H9 (cell line): Measurements from ENCODE around the gene RAB1B. TPM values are rescaled to one million over a fixed set of nuclear protein-coding genes. Genes with fewer than 3 reads are reported as not detected.

Source experiments
- DNase-seq: peaks from one replicate; pipeline ENCODE4 v3.0.0-alpha.2; 2017
- H2AFZ ChIP-seq: one replicate; pipeline ENCODE4 v1.6.1; 2013; ENCODE audit warnings: mild to moderate bottlenecking, low read length, control low read depth, moderate library complexity
- H2AK5ac ChIP-seq: 2 replicates; pipeline ENCODE4 v1.6.1; 2013; ENCODE audit warnings: low read length, control low read depth, mixed read lengths; ENCODE audit not compliant: insufficient read length
- H2BK120ac ChIP-seq: one replicate; pipeline ENCODE4 v1.6.1; 2013; ENCODE audit warnings: low read depth, mild to moderate bottlenecking, low read length, control low read depth, inconsistent platforms; ENCODE audit not compliant: poor library complexity, severe bottlenecking
- H2BK12ac ChIP-seq: 2 replicates; pipeline ENCODE4 v1.6.1; 2013; ENCODE audit warnings: low read length, control low read depth, mixed read lengths, low read depth; ENCODE audit not compliant: insufficient read length
- H2BK15ac ChIP-seq: 2 replicates; pipeline ENCODE4 v1.6.1; 2013; ENCODE audit warnings: low read depth, low read length, control low read depth
- H2BK20ac ChIP-seq: one replicate; pipeline ENCODE4 v1.6.1; 2013; ENCODE audit warnings: low read depth, mild to moderate bottlenecking, low read length, control low read depth, inconsistent platforms; ENCODE audit not compliant: poor library complexity, severe bottlenecking
- H2BK5ac ChIP-seq: 2 replicates; pipeline ENCODE4 v1.6.1; 2013; ENCODE audit warnings: low read length, control low read depth, mixed read lengths; ENCODE audit not compliant: insufficient read length
- H3K14ac ChIP-seq: 2 replicates; pipeline ENCODE4 v1.6.1; 2013; ENCODE audit warnings: low read length, control low read depth; ENCODE audit not compliant: insufficient read depth
- H3K18ac ChIP-seq: 2 replicates; pipeline ENCODE4 v1.6.1; 2013; ENCODE audit warnings: low read depth, mild to moderate bottlenecking, mixed read lengths, low read length, control low read depth; ENCODE audit not compliant: insufficient read length
- H3K23ac ChIP-seq: 2 replicates; pipeline ENCODE4 v1.6.1; 2013; ENCODE audit warnings: low read length, control low read depth, mixed read lengths, low read depth; ENCODE audit not compliant: insufficient read length
- H3K23me2 ChIP-seq: 2 replicates; pipeline ENCODE4 v1.6.1; 2013; ENCODE audit warnings: low read depth, mild to moderate bottlenecking, mixed read lengths, low read length, control low read depth; ENCODE audit not compliant: insufficient read length, poor library complexity, severe bottlenecking
- H3K27ac ChIP-seq: 2 replicates; pipeline ENCODE4 v1.5.1; 2013; ENCODE audit warnings: low read length, control low read depth, mixed read lengths, low read depth; ENCODE audit not compliant: insufficient read length
- H3K27me3 ChIP-seq: 2 replicates; pipeline ENCODE4 v1.6.1; 2013; ENCODE audit warnings: low read length, control low read depth, inconsistent platforms; ENCODE audit not compliant: insufficient read depth
- H3K4ac ChIP-seq: 2 replicates; pipeline ENCODE4 v1.6.1; 2013; ENCODE audit warnings: low read depth, mild to moderate bottlenecking, control low read depth, inconsistent platforms, low read length, moderate library complexity
- H3K4me1 ChIP-seq: 2 replicates; pipeline ENCODE4 v1.6.1; 2013; ENCODE audit warnings: low read length, control low read depth, inconsistent platforms; ENCODE audit not compliant: insufficient read depth
- H3K4me2 ChIP-seq: 2 replicates; pipeline ENCODE4 v1.6.1; 2013; ENCODE audit warnings: low read length, control low read depth, mixed read lengths; ENCODE audit not compliant: insufficient read length, insufficient read depth
- H3K56ac ChIP-seq: 2 replicates; pipeline ENCODE4 v1.6.1; 2013; ENCODE audit warnings: low read depth, mild to moderate bottlenecking, mixed read lengths, low read length, control low read depth; ENCODE audit not compliant: insufficient read length
- H3K79me1 ChIP-seq: 2 replicates; pipeline ENCODE4 v1.6.1; 2013; ENCODE audit warnings: low read depth, mild to moderate bottlenecking, moderate library complexity, low read length, control low read depth, inconsistent platforms; ENCODE audit not compliant: insufficient read depth, poor library complexity, severe bottlenecking
- H3K79me2 ChIP-seq: 2 replicates; pipeline ENCODE4 v1.6.1; 2013; ENCODE audit warnings: low read length, control low read depth, inconsistent platforms; ENCODE audit not compliant: insufficient read depth
- H3K9ac ChIP-seq: 2 replicates; pipeline ENCODE4 v1.6.1; 2013; ENCODE audit warnings: low read length, control low read depth, mixed read lengths; ENCODE audit not compliant: insufficient read length; ENCODE audit errors: extremely low read depth
- H3K9me3 ChIP-seq: one replicate; pipeline ENCODE4 v1.6.1; 2013; ENCODE audit warnings: low read depth, low read length, inconsistent platforms; ENCODE audit not compliant: control insufficient read depth
- H3T11ph ChIP-seq: one replicate; pipeline ENCODE4 v1.6.1; 2013; ENCODE audit warnings: mild to moderate bottlenecking, low read length, control low read depth, inconsistent platforms
- H4K20me1 ChIP-seq: one replicate; pipeline ENCODE4 v1.6.1; 2013; ENCODE audit not compliant: control insufficient read depth, insufficient read length, insufficient read depth
- H4K5ac ChIP-seq: 2 replicates; pipeline ENCODE4 v1.6.1; 2013; ENCODE audit warnings: low read depth, mild to moderate bottlenecking, mixed read lengths, low read length, control low read depth; ENCODE audit not compliant: insufficient read length
- H4K8ac ChIP-seq: replicated peaks from 2 replicates; pipeline ENCODE4 v1.6.1; 2013; ENCODE audit warnings: low read length, control low read depth, mixed read lengths, low read depth; ENCODE audit not compliant: insufficient read length
- H4K91ac ChIP-seq: 2 replicates; pipeline ENCODE4 v1.6.1; 2013; ENCODE audit warnings: low read depth, mild to moderate bottlenecking, moderate library complexity, mixed read lengths, low read length, control low read depth; ENCODE audit not compliant: insufficient read length
- H3K27ac Mint-ChIP-seq, 3 experiments: 2 replicates in 2 of 3; 3 replicates in 1 of 3; pipeline ENCODE4 v1.8.0; 2020 to 2021; ENCODE audit warnings: mixed read lengths in 3 of 3, mild to moderate bottlenecking in 1 of 3, moderate library complexity in 1 of 3
- H3K27me3 Mint-ChIP-seq: 2 replicates; pipeline ENCODE4 v1.8.0; 2021; ENCODE audit warnings: low read depth, mild to moderate bottlenecking, moderate library complexity, mixed read lengths
- H3K36me3 Mint-ChIP-seq, 3 experiments: 2 replicates in 2 of 3; 3 replicates in 1 of 3; pipeline ENCODE4 v1.8.0; 2020 to 2021; ENCODE audit warnings: low read depth in 3 of 3, mixed read lengths in 3 of 3; ENCODE audit not compliant: insufficient read depth in 1 of 3
- H3K4me1 Mint-ChIP-seq, 2 experiments: 2 replicates each; pipeline ENCODE4 v1.8.0; 2020; ENCODE audit warnings: mixed read lengths in 2 of 2
- H3K4me3 Mint-ChIP-seq, 2 experiments: 2 replicates in 1 of 2; 3 replicates in 1 of 2; pipeline ENCODE4 v1.8.0; 2020 to 2021; ENCODE audit warnings: mild to moderate bottlenecking in 2 of 2, mixed read lengths in 2 of 2, moderate library complexity in 1 of 2
- H3K9me3 Mint-ChIP-seq, 2 experiments: 2 replicates in 1 of 2; 3 replicates in 1 of 2; pipeline ENCODE4 v1.8.0; 2020; ENCODE audit warnings: mild to moderate bottlenecking in 2 of 2, mixed read lengths in 2 of 2, moderate library complexity in 1 of 2
- WGBS: extraction: QIAGEN DNeasy Blood & Tissue Kit; methylation state at CpG from one replicate; pipeline ENCODE4 v1.1.7; 2013; ENCODE audit warnings: missing lambda C conversion rate, low lambda C conversion rate, mixed read lengths; ENCODE audit not compliant: insufficient read length; ENCODE audit errors: extremely low coverage; 5-methylcytosine and 5-hydroxymethylcytosine counted together
- total RNA-seq: library from RNA; stranded (reverse); gene quantifications from 2 replicates; pipeline ENCODE4 v1.2.1, GENCODE V29; 2021
- TF ChIP-seq, protein P1 (sequence below): fragments of 200-600 bp; sonication (generic); conservative IDR thresholded peaks from 3 replicates; pipeline ENCODE4 v1.8.0; 2021; ENCODE audit warnings: antibody characterized with exemption, mild to moderate bottlenecking

The RAB1B gene
- total RNA-seq, 1 experiment from 2014 or later, result 118 TPM

DNA sequence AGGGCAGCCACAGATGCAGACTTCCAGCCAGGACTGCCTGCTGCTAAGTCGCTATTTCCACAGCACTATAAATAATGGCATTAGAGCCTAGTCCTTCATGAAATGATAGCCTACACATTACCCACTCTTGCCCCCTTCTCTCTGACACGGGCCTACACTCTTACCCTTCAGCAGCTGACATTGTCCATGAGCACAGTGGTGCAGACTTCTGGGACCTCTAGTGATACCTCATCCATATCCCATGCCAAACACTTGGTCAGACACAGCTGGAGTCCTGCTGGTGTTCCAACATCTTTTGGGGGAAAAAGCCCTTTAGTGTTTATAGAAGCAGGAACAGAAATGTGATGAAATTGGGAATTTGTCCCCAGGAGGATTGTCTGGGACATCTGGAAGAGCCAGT is 43.4 kb upstream of the RAB1B start:
- Histone ChIP-seq H2BK20ac (no peak overlapping the region), H3K9me3 (no peaks in the 10 kb centered on the region), H3K4me2 (no peak overlapping the region), H4K8ac (no peak overlapping the region), H3K79me1 (no peaks in the 10 kb centered on the region), H3K23me2 (no peaks in the 10 kb centered on the region), H3K9ac (no peak overlapping the region), H2BK120ac (no peak overlapping the region), H3K4me1 (no peaks in the 10 kb centered on the region), H3T11ph (no peak overlapping the region), H2BK12ac (no peak overlapping the region), H3K18ac (no peak overlapping the region), H4K20me1 (no peaks in the 10 kb centered on the region), H2AK5ac (no peak overlapping the region), H3K14ac (no peak overlapping the region), H3K4ac (no peak overlapping the region), H2BK5ac (no peak overlapping the region), H4K91ac (no peak overlapping the region), H2AFZ (no peak overlapping the region), H3K79me2 (no peaks in the 10 kb centered on the region), H3K23ac (no peak overlapping the region), H3K27ac (no peak overlapping the region), H3K56ac (no peak overlapping the region), H2BK15ac (no peak overlapping the region), H4K5ac (no peak overlapping the region), H3K27me3 (no peaks in the 10 kb centered on the region)
- Mint-ChIP-seq H3K4me1 (peaks cover 19 to 20% of the 10 kb centered on the region in 2 experiments), H3K9me3 (no peaks in the 10 kb centered on the region; a peak in 1 of 5 replicates), H3K27ac (no peak overlapping the region), H3K4me3 (no peak overlapping the region), H3K27me3 (no peaks in the 10 kb centered on the region), H3K36me3 (peaks cover 1 to 15% (median 10%) of the 10 kb centered on the region in 3 experiments; a peak in 4 of 7 replicates)
- DNase-seq, result no peak
- TF ChIP-seq, protein P1, sequence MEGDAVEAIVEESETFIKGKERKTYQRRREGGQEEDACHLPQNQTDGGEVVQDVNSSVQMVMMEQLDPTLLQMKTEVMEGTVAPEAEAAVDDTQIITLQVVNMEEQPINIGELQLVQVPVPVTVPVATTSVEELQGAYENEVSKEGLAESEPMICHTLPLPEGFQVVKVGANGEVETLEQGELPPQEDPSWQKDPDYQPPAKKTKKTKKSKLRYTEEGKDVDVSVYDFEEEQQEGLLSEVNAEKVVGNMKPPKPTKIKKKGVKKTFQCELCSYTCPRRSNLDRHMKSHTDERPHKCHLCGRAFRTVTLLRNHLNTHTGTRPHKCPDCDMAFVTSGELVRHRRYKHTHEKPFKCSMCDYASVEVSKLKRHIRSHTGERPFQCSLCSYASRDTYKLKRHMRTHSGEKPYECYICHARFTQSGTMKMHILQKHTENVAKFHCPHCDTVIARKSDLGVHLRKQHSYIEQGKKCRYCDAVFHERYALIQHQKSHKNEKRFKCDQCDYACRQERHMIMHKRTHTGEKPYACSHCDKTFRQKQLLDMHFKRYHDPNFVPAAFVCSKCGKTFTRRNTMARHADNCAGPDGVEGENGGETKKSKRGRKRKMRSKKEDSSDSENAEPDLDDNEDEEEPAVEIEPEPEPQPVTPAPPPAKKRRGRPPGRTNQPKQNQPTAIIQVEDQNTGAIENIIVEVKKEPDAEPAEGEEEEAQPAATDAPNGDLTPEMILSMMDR, result no peak
- WGBS, result no CpG with 5 or more reads among the region's 2 CpGs
